ENCODE results near the gene ELP4.
"Not testable (repeated sequence)": the region's sequence is repeated elsewhere in the genome, so short reads cannot be mapped to it uniquely, and the experiment has no call there.

Gene ELP4

DNA sequence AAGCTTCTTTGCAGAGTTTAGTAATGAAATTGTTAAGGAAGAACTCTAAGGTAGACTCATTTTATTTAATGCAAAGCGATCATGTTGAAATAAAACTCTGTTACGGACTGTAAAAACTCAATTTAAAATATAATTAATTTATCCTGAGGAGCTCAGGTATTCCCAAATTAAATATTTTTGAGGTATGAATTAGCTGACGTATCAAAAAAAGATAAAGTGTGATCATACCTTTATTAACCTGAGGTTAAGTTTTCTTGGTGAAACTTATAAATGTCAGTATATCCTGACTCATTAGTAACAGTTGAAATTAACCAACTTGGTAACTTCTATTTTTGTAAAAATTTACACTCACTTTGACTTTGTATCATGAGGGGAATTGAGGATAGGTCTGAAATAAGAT is 171.2 kb downstream of the ELP4 start:
- Histone ChIP-seq H3K4me1 (ENCODE audit: control insufficient read depth, insufficient read depth, low read length, poor library complexity, severe bottlenecking) (no peaks in the 10 kb centered on the region), H3K27me3 (replicated peaks; ENCODE audit: control insufficient read depth, insufficient read depth, low read length, poor library complexity, severe bottlenecking) (no peaks in the 10 kb centered on the region), H3K27ac (ENCODE audit: insufficient read depth, low read length, poor library complexity, severe bottlenecking) (no peak overlapping the region), H3K9me3 (ENCODE audit: control insufficient read depth, low read length) (no peaks in the 10 kb centered on the region), H3K36me3 (ENCODE audit: control insufficient read depth, insufficient read depth, low read length) (peaks cover 4% of the 10 kb centered on the region), H3K4me3 (ENCODE audit: insufficient read depth, low read depth, low read length, poor library complexity, severe bottlenecking) (no peak overlapping the region)
- DNase-seq = no peak

DNA sequence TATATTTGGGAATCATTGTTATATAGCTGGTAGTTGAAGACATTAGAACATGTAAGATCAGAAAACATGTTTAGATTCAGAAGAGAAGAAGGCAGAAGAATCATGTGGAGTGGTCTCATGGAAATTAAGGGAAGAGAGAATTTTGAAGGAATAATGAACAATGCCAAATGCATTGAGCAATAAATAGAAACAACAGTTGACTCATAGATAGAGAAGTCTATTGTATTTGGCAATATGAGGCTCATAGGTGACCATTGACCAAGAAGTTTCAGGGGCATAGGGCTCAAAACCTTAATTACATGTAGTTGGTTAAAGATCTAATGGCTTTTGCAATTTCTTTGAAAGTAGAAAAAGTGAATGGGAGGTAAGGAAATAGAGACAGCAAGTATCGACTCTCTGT is 177.7 kb downstream of the ELP4 start:
- Histone ChIP-seq H3K27ac (ENCODE audit: insufficient read depth, low read length, poor library complexity, severe bottlenecking) (no peak overlapping the region), H3K4me1 (ENCODE audit: control insufficient read depth, insufficient read depth, low read length, poor library complexity, severe bottlenecking) (no peaks in the 10 kb centered on the region), H3K9me3 (ENCODE audit: control insufficient read depth, low read length) (no peaks in the 10 kb centered on the region), H3K27me3 (replicated peaks; ENCODE audit: control insufficient read depth, insufficient read depth, low read length, poor library complexity, severe bottlenecking) (no peaks in the 10 kb centered on the region), H3K36me3 (ENCODE audit: control insufficient read depth, insufficient read depth, low read length) (no peaks in the 10 kb centered on the region), H3K4me3 (ENCODE audit: insufficient read depth, low read depth, low read length, poor library complexity, severe bottlenecking) (no peak overlapping the region)
- no peak for DNase-seq

DNA sequence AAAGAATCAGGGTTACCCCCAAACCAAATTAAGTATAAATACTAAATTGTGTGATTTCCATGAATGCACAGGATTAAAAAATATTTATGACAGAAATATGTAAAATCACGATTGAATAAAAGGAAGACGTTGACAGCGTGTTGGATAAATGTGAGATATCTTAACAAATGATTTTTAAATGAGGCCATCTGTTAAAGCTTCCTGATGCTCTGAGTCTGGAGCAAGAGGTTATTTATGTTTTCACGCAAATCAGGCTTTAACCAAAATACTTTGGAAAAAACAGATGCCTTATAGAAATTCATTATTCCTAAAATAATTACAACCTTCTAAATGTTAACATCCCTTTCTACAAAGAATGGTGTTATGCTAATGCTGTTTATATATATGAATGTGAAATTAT is 178.3 kb downstream of the ELP4 start:
- Histone ChIP-seq H3K36me3 (ENCODE audit: control insufficient read depth, insufficient read depth, low read length) (no peaks in the 10 kb centered on the region), H3K4me3 (ENCODE audit: insufficient read depth, low read depth, low read length, poor library complexity, severe bottlenecking) (no peak overlapping the region), H3K9me3 (ENCODE audit: control insufficient read depth, low read length) (no peaks in the 10 kb centered on the region), H3K27me3 (replicated peaks; ENCODE audit: control insufficient read depth, insufficient read depth, low read length, poor library complexity, severe bottlenecking) (no peaks in the 10 kb centered on the region), H3K27ac (ENCODE audit: insufficient read depth, low read length, poor library complexity, severe bottlenecking) (no peak overlapping the region), H3K4me1 (ENCODE audit: control insufficient read depth, insufficient read depth, low read length, poor library complexity, severe bottlenecking) (no peaks in the 10 kb centered on the region)
- DNase-seq = no peak

DNA sequence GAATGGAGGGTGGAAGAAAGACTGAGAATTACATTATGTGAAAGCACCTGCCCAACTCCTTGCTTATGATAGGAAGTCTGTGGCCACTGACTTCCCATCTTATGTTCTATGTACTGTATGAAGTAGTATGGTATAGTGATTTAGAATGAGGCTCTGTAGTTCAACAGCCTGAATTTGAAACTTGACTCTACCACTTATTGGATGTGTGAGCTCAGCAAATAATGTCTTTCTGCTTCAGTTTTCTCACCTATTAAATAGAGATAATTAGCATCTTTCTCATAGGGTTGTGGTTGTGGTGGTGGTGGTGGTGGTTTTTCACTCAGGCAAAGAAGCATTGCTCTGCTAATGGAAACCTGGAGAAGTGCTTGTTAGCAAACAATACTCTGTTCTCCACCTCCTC is 180.0 kb downstream of the ELP4 start:
- H3K27me3 ChIP-seq (replicated peaks; ENCODE audit: control insufficient read depth, insufficient read depth, low read length, poor library complexity, severe bottlenecking) = no peaks in the 10 kb centered on the region
- no peak overlapping the region for H3K4me3 ChIP-seq (ENCODE audit: insufficient read depth, low read depth, low read length, poor library complexity, severe bottlenecking)
- H3K27ac ChIP-seq (ENCODE audit: insufficient read depth, low read length, poor library complexity, severe bottlenecking) = no peak overlapping the region
- H3K36me3 ChIP-seq (ENCODE audit: control insufficient read depth, insufficient read depth, low read length) = no peaks in the 10 kb centered on the region
- H3K9me3 ChIP-seq (ENCODE audit: control insufficient read depth, low read length) = no peaks in the 10 kb centered on the region
- DNase-seq = no peak
- H3K4me1 ChIP-seq (ENCODE audit: control insufficient read depth, insufficient read depth, low read length, poor library complexity, severe bottlenecking) = no peaks in the 10 kb centered on the region

DNA sequence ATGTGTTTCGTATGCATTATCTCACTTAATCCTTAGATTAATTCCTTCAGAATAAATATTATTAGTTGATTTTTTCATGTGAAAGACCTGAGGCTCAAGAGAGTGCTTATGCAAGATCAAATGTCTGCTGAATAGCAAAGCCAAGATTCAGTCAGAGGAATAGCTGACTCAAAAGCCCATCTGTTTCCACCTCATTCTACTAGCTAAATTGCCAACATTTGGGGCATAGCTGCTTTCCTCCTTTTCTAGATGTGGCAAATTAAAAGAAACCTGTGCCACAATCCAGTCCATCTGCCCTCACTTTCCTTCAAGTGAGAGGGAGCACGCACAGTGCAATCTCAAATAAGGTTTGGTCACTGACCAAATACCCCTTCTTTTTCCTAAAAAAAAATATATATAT is 180.5 kb downstream of the ELP4 start:
- Histone ChIP-seq H3K36me3 (ENCODE audit: control insufficient read depth, insufficient read depth, low read length) (no peaks in the 10 kb centered on the region), H3K27ac (ENCODE audit: insufficient read depth, low read length, poor library complexity, severe bottlenecking) (no peak overlapping the region), H3K4me1 (ENCODE audit: control insufficient read depth, insufficient read depth, low read length, poor library complexity, severe bottlenecking) (no peaks in the 10 kb centered on the region), H3K9me3 (ENCODE audit: control insufficient read depth, low read length) (no peaks in the 10 kb centered on the region), H3K4me3 (ENCODE audit: insufficient read depth, low read depth, low read length, poor library complexity, severe bottlenecking) (no peak overlapping the region), H3K27me3 (replicated peaks; ENCODE audit: control insufficient read depth, insufficient read depth, low read length, poor library complexity, severe bottlenecking) (no peaks in the 10 kb centered on the region)
- no peak for DNase-seq

DNA sequence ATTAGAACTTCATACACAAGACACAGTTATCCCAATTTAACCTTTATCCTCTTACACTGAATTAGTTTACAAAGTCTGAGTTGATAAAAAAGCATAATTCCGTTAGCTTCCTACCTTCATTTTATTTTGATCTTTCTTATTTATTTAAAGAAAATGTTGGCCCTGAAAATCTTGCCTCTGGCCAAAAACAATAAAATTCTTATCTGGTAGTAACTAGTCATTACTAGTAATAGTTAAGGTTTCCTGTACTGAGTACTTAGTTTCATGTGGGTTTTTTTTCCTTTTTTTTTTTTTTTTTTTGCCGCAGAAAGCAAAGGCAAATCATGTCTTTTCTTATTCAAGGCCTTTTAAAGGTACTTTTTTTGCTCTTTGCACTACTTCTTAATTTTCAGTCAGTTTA is 180.9 kb downstream of the ELP4 start:
- H3K9me3 ChIP-seq (ENCODE audit: control insufficient read depth, low read length) = no peaks in the 10 kb centered on the region
- H3K36me3 ChIP-seq (ENCODE audit: control insufficient read depth, insufficient read depth, low read length) = no peaks in the 10 kb centered on the region
- no peak overlapping the region for H3K4me3 ChIP-seq (ENCODE audit: insufficient read depth, low read depth, low read length, poor library complexity, severe bottlenecking)
- H3K4me1 ChIP-seq (ENCODE audit: control insufficient read depth, insufficient read depth, low read length, poor library complexity, severe bottlenecking) = no peaks in the 10 kb centered on the region
- no peak overlapping the region for H3K27ac ChIP-seq (ENCODE audit: insufficient read depth, low read length, poor library complexity, severe bottlenecking)
- no peak for DNase-seq
- no peaks in the 10 kb centered on the region for H3K27me3 ChIP-seq (replicated peaks; ENCODE audit: control insufficient read depth, insufficient read depth, low read length, poor library complexity, severe bottlenecking)

DNA sequence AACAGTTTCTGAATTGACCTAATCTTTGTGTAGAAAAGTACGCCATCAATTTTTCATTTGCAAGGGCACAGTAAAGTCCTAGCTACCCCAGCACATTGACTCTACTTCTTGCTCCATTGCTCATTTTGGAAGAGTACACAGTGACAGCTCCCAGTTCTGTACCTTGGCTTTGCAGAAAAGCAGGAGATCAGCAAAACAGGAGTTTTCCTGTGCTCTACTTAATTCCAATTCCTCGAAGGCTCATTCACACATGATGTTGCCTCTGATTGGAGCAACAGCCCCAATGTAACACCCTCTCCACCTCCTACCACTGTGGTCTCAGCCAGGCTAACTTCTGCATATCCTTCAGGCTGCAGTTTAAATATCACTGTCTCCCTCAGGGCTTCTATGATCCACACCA is 182.9 kb downstream of the ELP4 start:
- H3K27ac ChIP-seq (ENCODE audit: insufficient read depth, low read length, poor library complexity, severe bottlenecking) = no peak overlapping the region
- no peaks in the 10 kb centered on the region for H3K27me3 ChIP-seq (replicated peaks; ENCODE audit: control insufficient read depth, insufficient read depth, low read length, poor library complexity, severe bottlenecking)
- H3K4me3 ChIP-seq (ENCODE audit: insufficient read depth, low read depth, low read length, poor library complexity, severe bottlenecking) = no peak overlapping the region
- H3K4me1 ChIP-seq (ENCODE audit: control insufficient read depth, insufficient read depth, low read length, poor library complexity, severe bottlenecking) = no peaks in the 10 kb centered on the region
- no peaks in the 10 kb centered on the region for H3K9me3 ChIP-seq (ENCODE audit: control insufficient read depth, low read length)
- no peaks in the 10 kb centered on the region for H3K36me3 ChIP-seq (ENCODE audit: control insufficient read depth, insufficient read depth, low read length)
- DNase-seq = no peak

DNA sequence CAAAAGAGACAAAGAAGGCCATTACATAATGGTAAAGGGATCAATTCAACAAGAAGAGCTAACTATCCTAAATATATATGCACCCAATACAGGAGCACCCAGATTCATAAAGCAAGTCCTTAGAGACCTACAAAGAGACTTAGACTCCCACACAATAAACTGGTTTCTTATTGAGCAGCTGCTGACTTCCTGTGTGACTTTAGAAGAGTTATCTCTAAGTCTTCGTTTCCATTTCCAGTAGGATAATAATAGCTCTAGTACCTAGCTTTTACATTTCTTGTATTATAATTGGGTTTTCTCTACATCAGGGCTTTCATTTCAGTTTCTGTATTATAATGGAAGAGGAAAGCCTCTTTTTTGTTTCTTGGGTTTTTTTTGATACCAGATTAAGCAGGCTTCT is 187.5 kb downstream of the ELP4 start:
- H3K9me3 ChIP-seq (ENCODE audit: control insufficient read depth, low read length); H3K27ac ChIP-seq (ENCODE audit: insufficient read depth, low read length, poor library complexity, severe bottlenecking); H3K4me1 ChIP-seq (ENCODE audit: control insufficient read depth, insufficient read depth, low read length, poor library complexity, severe bottlenecking); DNase-seq; H3K27me3 ChIP-seq (replicated peaks; ENCODE audit: control insufficient read depth, insufficient read depth, low read length, poor library complexity, severe bottlenecking); H3K36me3 ChIP-seq (ENCODE audit: control insufficient read depth, insufficient read depth, low read length); H3K4me3 ChIP-seq (ENCODE audit: insufficient read depth, low read depth, low read length, poor library complexity, severe bottlenecking): not testable (repeated sequence)

DNA sequence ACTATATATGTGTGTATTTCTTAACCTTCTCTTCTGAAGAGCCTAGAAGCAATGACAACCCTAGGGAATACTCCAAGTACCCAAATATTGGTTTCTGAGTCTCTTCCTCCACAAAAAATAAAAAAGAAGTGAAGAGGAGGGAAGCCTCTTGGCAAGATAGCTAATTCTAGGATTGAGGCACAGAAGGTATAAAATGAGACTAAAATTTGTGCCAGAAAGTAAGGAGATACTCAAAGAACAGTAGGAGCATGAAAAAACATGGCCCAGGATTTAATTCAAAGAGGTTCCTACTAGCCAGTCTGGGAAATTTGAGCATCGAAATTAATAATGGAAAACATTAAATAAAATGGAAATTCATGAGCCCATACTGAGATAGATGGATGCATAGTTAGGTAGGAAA is 189.5 kb downstream of the ELP4 start:
- no peaks in the 10 kb centered on the region for H3K4me1 ChIP-seq (ENCODE audit: control insufficient read depth, insufficient read depth, low read length, poor library complexity, severe bottlenecking)
- no peaks in the 10 kb centered on the region for H3K9me3 ChIP-seq (ENCODE audit: control insufficient read depth, low read length)
- H3K36me3 ChIP-seq (ENCODE audit: control insufficient read depth, insufficient read depth, low read length) = no peaks in the 10 kb centered on the region
- no peak overlapping the region for H3K27ac ChIP-seq (ENCODE audit: insufficient read depth, low read length, poor library complexity, severe bottlenecking)
- H3K4me3 ChIP-seq (ENCODE audit: insufficient read depth, low read depth, low read length, poor library complexity, severe bottlenecking) = no peak overlapping the region
- no peak for DNase-seq
- H3K27me3 ChIP-seq (replicated peaks; ENCODE audit: control insufficient read depth, insufficient read depth, low read length, poor library complexity, severe bottlenecking) = no peaks in the 10 kb centered on the region

DNA sequence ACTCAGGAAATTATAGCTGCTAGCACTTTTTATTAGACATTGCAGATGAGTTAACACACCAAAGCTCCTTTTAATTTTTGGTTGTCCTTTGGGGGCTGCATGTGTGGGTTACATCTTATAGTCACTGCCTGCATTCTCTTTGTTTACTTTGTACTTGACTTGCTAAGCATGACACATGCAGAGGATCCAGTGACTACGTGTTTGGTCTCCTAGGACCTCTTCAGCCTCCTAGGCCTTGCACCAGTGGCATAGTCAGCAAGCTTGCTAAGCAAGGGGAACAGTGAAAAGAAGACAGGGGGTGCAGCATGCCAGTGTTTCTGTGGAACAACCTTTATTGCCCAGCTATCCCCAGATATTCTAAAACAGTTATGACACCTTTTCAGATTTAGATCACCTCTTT is 193.4 kb downstream of the ELP4 start:
- H3K27ac ChIP-seq (ENCODE audit: insufficient read depth, low read length, poor library complexity, severe bottlenecking) = no peak overlapping the region
- H3K4me3 ChIP-seq (ENCODE audit: insufficient read depth, low read depth, low read length, poor library complexity, severe bottlenecking) = no peak overlapping the region
- no peaks in the 10 kb centered on the region for H3K27me3 ChIP-seq (replicated peaks; ENCODE audit: control insufficient read depth, insufficient read depth, low read length, poor library complexity, severe bottlenecking)
- no peaks in the 10 kb centered on the region for H3K9me3 ChIP-seq (ENCODE audit: control insufficient read depth, low read length)
- DNase-seq = no peak
- H3K36me3 ChIP-seq (ENCODE audit: control insufficient read depth, insufficient read depth, low read length) = no peaks in the 10 kb centered on the region
- H3K4me1 ChIP-seq (ENCODE audit: control insufficient read depth, insufficient read depth, low read length, poor library complexity, severe bottlenecking) = no peaks in the 10 kb centered on the region

DNA sequence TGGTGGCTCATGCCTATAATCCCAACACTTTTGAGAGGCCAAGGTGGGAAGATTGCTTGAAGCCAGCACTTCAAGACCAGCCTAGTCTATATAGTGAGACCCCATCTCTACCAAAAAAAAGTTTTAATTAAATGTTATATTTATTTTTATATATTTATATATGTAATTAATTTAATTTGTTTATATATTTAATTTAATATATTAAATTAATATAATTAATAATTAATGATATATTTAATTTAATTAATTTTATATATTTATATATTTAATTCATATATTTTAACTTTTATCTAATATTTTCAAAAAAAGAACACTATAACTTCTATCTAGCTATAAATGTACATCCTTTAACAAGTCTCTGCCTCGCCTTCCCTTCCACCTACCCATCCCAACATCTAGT is 196.8 kb downstream of the ELP4 start:
- Histone ChIP-seq H3K36me3 (ENCODE audit: control insufficient read depth, insufficient read depth, low read length) (no peaks in the 10 kb centered on the region), H3K4me3 (ENCODE audit: insufficient read depth, low read depth, low read length, poor library complexity, severe bottlenecking) (no peak overlapping the region), H3K27ac (ENCODE audit: insufficient read depth, low read length, poor library complexity, severe bottlenecking) (no peak overlapping the region), H3K9me3 (ENCODE audit: control insufficient read depth, low read length) (no peaks in the 10 kb centered on the region), H3K27me3 (replicated peaks; ENCODE audit: control insufficient read depth, insufficient read depth, low read length, poor library complexity, severe bottlenecking) (no peaks in the 10 kb centered on the region), H3K4me1 (ENCODE audit: control insufficient read depth, insufficient read depth, low read length, poor library complexity, severe bottlenecking) (no peaks in the 10 kb centered on the region)
- no peak for DNase-seq

Data from effector memory CD4-positive, alpha-beta T cell (primary cell).